HepG2 (cell line): ENCODE measurements around the gene IKZF3. TPM values are rescaled to one million over a fixed set of nuclear protein-coding genes. Genes with fewer than 3 reads are reported as not detected.
A peak's percentile ranks its signal among the peaks of the same experiment; 100 is the strongest.

Source experiments
- HOXA5 ChIP-seq: sonication (generic); formaldehyde crosslinking; IDR thresholded peaks from 2 replicates; pipeline ENCODE4 v1.4.0; 2020; ENCODE audit warnings: missing genetic modification reagents
- ZKSCAN1 ChIP-seq: fragments of 150-350 bp; IDR thresholded peaks from 2 replicates; pipeline ENCODE4 v1.6.1; 2014; ENCODE audit warnings: low read length
- ZNF17 ChIP-seq: sonication (generic); formaldehyde crosslinking; IDR thresholded peaks from 2 replicates; pipeline ENCODE4 v1.5.0; 2020; ENCODE audit warnings: mild to moderate bottlenecking, missing genetic modification reagents
- ZNF331 ChIP-seq: sonication (generic); formaldehyde crosslinking; IDR thresholded peaks from 2 replicates; pipeline ENCODE4 v1.4.0; 2020; ENCODE audit warnings: missing genetic modification reagents
- ZSCAN31 ChIP-seq: sonication (generic); formaldehyde crosslinking; IDR thresholded peaks from 2 replicates; pipeline ENCODE4 v1.5.0; 2020; ENCODE audit warnings: low read depth, mild to moderate bottlenecking, missing genetic modification reagents
- polyA plus RNA-seq, 8 experiments: library from polyadenylated mRNA; depleted of rRNA in 3 of 8; stranded (reverse) in 7 of 8; unstranded in 1 of 8; fragments of >200 nt; fragmentation: Illumina TruSeq in 4 of 8; extraction: Trizol in 4 of 8; gene quantifications; 2 replicates each; pipeline versions ENCODE4 v1.2.1 to v1.2.3, GENCODE V29; 2011 to 2016; ENCODE audit warnings: low read depth in 4 of 8, missing spikeins in 1 of 8, mixed read lengths in 1 of 8; ENCODE audit not compliant: insufficient read depth in 1 of 8
- total RNA-seq, 5 experiments: library from RNA; depleted of rRNA; stranded (reverse); fragments of >200 nt; fragmentation: Illumina TruSeq; extraction: Trizol; gene quantifications; 2 replicates each; pipeline ENCODE4 v1.2.3, GENCODE V29; 2016; ENCODE audit warnings: low read depth in 1 of 5
- TF ChIP-seq, protein P1 (sequence below), 2 experiments: sonication (generic) in 1 of 2; formaldehyde crosslinking in 1 of 2; IDR thresholded peaks; 2 replicates each; pipeline versions ENCODE4 v1.4.0 to v1.6.1; 2016 to 2020; ENCODE audit warnings: borderline replicate concordance in 1 of 2, low read depth in 1 of 2, mild to moderate bottlenecking in 1 of 2, missing genetic modification reagents in 1 of 2
- TF ChIP-seq, protein P2 (sequence below): sonication (generic); formaldehyde crosslinking; IDR thresholded peaks from 2 replicates; pipeline ENCODE4 v1.9.0; 2021; ENCODE audit warnings: mild to moderate bottlenecking, missing genetic modification reagents
- TF ChIP-seq, protein P3 (sequence below): sonication (generic); formaldehyde crosslinking; IDR thresholded peaks from 2 replicates; pipeline ENCODE4 v1.5.0; 2020; ENCODE audit warnings: mild to moderate bottlenecking, missing genetic modification reagents, borderline replicate concordance

Gene IKZF3
- total and polyA plus RNA-seq, 2 of the 13 experiments (the other 11 are each of a cell fraction or from before 2014, with no cell fraction given) = not detected

DNA sequence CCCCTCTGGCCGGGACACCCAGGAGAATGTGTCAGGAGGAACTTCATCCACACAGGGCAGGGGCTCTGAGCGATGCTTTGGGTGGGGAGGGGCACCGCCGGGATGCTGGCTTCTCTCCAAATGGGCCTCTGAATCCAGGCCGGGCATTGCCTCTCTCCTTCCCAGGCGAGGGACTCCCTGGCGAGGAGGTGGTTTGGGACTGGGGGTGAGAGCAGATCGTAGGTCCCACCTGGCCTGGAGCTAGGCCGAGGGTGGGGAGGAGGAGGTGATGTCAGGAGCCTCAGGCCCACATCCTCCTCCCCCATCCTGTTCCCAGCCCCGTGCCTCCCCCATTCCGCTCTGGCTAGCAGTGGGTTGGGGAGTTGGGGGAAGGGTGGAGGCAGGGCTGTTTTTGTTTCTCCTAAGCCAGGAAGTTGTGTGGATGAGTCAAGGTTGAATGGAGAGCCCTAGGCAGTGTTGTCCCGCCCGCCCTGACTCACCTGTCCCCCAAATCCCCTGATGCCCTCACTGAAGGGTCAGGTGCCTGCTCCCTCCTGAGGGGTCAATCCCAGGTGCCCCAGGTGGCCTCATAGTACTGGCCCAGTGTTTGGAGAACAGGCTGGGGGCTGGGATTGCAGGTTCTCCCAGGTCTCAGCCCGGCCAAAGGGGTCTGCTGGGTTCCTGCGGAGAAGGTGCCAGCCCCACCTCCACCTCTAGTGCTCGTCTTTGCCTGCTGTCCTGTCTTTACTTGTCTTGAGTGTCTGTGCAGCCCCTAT, 123.6 kb downstream of the IKZF3 start (continued):
- TF ChIP-seq, protein P1, sequence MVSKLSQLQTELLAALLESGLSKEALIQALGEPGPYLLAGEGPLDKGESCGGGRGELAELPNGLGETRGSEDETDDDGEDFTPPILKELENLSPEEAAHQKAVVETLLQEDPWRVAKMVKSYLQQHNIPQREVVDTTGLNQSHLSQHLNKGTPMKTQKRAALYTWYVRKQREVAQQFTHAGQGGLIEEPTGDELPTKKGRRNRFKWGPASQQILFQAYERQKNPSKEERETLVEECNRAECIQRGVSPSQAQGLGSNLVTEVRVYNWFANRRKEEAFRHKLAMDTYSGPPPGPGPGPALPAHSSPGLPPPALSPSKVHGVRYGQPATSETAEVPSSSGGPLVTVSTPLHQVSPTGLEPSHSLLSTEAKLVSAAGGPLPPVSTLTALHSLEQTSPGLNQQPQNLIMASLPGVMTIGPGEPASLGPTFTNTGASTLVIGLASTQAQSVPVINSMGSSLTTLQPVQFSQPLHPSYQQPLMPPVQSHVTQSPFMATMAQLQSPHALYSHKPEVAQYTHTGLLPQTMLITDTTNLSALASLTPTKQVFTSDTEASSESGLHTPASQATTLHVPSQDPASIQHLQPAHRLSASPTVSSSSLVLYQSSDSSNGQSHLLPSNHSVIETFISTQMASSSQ (IDR thresholded peaks at IDR 0.05; ENCODE audit: low read depth) = peak; percentile 72; the same call in 1 of the 2 replicates
- TF ChIP-seq, protein P1 (CRISPR knock-in tag; IDR thresholded peaks at IDR 0.05; ENCODE audit: borderline replicate concordance) = peak; percentile 79; the same call in 1 of the 2 replicates
- TF ChIP-seq, protein P2, sequence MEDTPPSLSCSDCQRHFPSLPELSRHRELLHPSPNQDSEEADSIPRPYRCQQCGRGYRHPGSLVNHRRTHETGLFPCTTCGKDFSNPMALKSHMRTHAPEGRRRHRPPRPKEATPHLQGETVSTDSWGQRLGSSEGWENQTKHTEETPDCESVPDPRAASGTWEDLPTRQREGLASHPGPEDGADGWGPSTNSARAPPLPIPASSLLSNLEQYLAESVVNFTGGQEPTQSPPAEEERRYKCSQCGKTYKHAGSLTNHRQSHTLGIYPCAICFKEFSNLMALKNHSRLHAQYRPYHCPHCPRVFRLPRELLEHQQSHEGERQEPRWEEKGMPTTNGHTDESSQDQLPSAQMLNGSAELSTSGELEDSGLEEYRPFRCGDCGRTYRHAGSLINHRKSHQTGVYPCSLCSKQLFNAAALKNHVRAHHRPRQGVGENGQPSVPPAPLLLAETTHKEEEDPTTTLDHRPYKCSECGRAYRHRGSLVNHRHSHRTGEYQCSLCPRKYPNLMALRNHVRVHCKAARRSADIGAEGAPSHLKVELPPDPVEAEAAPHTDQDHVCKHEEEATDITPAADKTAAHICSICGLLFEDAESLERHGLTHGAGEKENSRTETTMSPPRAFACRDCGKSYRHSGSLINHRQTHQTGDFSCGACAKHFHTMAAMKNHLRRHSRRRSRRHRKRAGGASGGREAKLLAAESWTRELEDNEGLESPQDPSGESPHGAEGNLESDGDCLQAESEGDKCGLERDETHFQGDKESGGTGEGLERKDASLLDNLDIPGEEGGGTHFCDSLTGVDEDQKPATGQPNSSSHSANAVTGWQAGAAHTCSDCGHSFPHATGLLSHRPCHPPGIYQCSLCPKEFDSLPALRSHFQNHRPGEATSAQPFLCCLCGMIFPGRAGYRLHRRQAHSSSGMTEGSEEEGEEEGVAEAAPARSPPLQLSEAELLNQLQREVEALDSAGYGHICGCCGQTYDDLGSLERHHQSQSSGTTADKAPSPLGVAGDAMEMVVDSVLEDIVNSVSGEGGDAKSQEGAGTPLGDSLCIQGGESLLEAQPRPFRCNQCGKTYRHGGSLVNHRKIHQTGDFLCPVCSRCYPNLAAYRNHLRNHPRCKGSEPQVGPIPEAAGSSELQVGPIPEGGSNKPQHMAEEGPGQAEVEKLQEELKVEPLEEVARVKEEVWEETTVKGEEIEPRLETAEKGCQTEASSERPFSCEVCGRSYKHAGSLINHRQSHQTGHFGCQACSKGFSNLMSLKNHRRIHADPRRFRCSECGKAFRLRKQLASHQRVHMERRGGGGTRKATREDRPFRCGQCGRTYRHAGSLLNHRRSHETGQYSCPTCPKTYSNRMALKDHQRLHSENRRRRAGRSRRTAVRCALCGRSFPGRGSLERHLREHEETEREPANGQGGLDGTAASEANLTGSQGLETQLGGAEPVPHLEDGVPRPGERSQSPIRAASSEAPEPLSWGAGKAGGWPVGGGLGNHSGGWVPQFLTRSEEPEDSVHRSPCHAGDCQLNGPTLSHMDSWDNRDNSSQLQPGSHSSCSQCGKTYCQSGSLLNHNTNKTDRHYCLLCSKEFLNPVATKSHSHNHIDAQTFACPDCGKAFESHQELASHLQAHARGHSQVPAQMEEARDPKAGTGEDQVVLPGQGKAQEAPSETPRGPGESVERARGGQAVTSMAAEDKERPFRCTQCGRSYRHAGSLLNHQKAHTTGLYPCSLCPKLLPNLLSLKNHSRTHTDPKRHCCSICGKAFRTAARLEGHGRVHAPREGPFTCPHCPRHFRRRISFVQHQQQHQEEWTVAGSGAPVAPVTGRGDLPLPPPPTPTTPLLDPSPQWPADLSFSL (CRISPR knock-in tag) = no peak
- TF ChIP-seq ZKSCAN1 (no peak), ZSCAN31 (no peak), ZNF331 (no peak; the same call in 1 of the 2 replicates), ZNF17 (CRISPR knock-in tag) (no peak), HOXA5 (CRISPR knock-in tag) (0 out of 2 replicates have a peak, but pooled peaks have one; percentile 10)
- TF ChIP-seq, protein P3, sequence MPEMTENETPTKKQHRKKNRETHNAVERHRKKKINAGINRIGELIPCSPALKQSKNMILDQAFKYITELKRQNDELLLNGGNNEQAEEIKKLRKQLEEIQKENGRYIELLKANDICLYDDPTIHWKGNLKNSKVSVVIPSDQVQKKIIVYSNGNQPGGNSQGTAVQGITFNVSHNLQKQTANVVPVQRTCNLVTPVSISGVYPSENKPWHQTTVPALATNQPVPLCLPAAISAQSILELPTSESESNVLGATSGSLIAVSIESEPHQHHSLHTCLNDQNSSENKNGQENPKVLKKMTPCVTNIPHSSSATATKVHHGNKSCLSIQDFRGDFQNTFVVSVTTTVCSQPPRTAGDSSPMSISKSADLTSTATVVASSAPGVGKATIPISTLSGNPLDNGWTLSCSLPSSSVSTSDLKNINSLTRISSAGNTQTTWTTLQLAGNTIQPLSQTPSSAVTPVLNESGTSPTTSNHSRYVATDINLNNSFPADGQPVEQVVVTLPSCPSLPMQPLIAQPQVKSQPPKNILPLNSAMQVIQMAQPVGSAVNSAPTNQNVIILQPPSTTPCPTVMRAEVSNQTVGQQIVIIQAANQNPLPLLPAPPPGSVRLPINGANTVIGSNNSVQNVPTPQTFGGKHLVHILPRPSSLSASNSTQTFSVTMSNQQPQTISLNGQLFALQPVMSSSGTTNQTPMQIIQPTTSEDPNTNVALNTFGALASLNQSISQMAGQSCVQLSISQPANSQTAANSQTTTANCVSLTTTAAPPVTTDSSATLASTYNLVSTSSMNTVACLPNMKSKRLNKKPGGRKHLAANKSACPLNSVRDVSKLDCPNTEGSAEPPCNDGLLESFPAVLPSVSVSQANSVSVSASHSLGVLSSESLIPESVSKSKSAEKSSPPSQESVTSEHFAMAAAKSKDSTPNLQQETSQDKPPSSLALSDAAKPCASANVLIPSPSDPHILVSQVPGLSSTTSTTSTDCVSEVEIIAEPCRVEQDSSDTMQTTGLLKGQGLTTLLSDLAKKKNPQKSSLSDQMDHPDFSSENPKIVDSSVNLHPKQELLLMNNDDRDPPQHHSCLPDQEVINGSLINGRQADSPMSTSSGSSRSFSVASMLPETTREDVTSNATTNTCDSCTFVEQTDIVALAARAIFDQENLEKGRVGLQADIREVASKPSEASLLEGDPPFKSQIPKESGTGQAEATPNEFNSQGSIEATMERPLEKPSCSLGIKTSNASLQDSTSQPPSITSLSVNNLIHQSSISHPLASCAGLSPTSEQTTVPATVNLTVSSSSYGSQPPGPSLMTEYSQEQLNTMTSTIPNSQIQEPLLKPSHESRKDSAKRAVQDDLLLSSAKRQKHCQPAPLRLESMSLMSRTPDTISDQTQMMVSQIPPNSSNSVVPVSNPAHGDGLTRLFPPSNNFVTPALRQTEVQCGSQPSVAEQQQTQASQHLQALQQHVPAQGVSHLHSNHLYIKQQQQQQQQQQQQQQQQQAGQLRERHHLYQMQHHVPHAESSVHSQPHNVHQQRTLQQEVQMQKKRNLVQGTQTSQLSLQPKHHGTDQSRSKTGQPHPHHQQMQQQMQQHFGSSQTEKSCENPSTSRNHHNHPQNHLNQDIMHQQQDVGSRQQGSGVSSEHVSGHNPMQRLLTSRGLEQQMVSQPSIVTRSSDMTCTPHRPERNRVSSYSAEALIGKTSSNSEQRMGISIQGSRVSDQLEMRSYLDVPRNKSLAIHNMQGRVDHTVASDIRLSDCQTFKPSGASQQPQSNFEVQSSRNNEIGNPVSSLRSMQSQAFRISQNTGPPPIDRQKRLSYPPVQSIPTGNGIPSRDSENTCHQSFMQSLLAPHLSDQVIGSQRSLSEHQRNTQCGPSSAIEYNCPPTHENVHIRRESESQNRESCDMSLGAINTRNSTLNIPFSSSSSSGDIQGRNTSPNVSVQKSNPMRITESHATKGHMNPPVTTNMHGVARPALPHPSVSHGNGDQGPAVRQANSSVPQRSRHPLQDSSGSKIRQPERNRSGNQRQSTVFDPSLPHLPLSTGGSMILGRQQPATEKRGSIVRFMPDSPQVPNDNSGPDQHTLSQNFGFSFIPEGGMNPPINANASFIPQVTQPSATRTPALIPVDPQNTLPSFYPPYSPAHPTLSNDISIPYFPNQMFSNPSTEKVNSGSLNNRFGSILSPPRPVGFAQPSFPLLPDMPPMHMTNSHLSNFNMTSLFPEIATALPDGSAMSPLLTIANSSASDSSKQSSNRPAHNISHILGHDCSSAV (CRISPR knock-in tag) = no peak
